GM19238 (cell line): ENCODE data around the gene MYO6.

ENCODE experiments used
- DNase-seq: peaks from one replicate; pipeline ENCODE4 v3.0.0; 2011; ENCODE audit warnings: low spot score; ENCODE audit not compliant: insufficient read length

Gene MYO6

GRCh38 chr6:75762063-75762462 is 13.0 kb downstream of the MYO6 start:
- no peak for DNase-seq

GRCh38 chr6:75766387-75766786 is 17.3 kb downstream of the MYO6 start:
- no peak for DNase-seq

GRCh38 chr6:75770844-75771243 is 21.8 kb downstream of the MYO6 start:
- no peak for DNase-seq

- DNase-seq: no peak
Observed at GRCh38 chr6:75775219-75775618, 26.2 kb downstream of the MYO6 start.

- DNase-seq: no peak
Observed at GRCh38 chr6:75776461-75776860, 27.4 kb downstream of the MYO6 start.

GRCh38 chr6:75778757-75779156 is 29.7 kb downstream of the MYO6 start:
- no peak for DNase-seq

GRCh38 chr6:75786152-75786551 is 37.1 kb downstream of the MYO6 start:
- DNase-seq: no peak

- no peak for DNase-seq
Observed at GRCh38 chr6:75788894-75789293, 39.9 kb downstream of the MYO6 start.

- DNase-seq: no peak
Observed at GRCh38 chr6:75791881-75792280, 42.8 kb downstream of the MYO6 start.

GRCh38 chr6:75794351-75794846 is 45.4 kb downstream of the MYO6 start:
- DNase-seq: no peak

- DNase-seq: no peak
Observed at GRCh38 chr6:75794954-75795739, 46.1 kb downstream of the MYO6 start.

- DNase-seq: no peak
Observed at GRCh38 chr6:75796723-75797122, 47.7 kb downstream of the MYO6 start.

- no peak for DNase-seq
Observed at GRCh38 chr6:75800133-75800532, 51.1 kb downstream of the MYO6 start.

- no peak for DNase-seq
Observed at GRCh38 chr6:75800708-75801505, 51.9 kb downstream of the MYO6 start.

- no peak for DNase-seq
Observed at GRCh38 chr6:75802366-75802765, 53.3 kb downstream of the MYO6 start.

GRCh38 chr6:75808507-75808906 is 59.5 kb downstream of the MYO6 start:
- no peak for DNase-seq

- DNase-seq: no peak
Observed at GRCh38 chr6:75812560-75812959, 63.5 kb downstream of the MYO6 start.

GRCh38 chr6:75813476-75814250 is 64.6 kb downstream of the MYO6 start:
- DNase-seq: no peak

GRCh38 chr6:75815756-75816155 is 66.7 kb downstream of the MYO6 start:
- no peak for DNase-seq

- no peak for DNase-seq
Observed at GRCh38 chr6:75818098-75818855, 69.2 kb downstream of the MYO6 start.
